Measurements from ENCODE around the gene RBM28.

Gene RBM28

GRCh38 chr7:128373606-128374005 lies 29.9 kb upstream of the RBM28 start:
- DNase-seq = no peak

GRCh38 chr7:128370491-128370890 lies 26.8 kb upstream of the RBM28 start:
- no peak for DNase-seq

- DNase-seq = no peak
These were observed 23.3 kb upstream of the RBM28 start for GRCh38 chr7:128366986-128367385.

GRCh38 chr7:128366300-128366699 lies 22.6 kb upstream of the RBM28 start:
- no peak for DNase-seq

GRCh38 chr7:128365432-128365831 lies 21.7 kb upstream of the RBM28 start:
- no peak for DNase-seq

- DNase-seq = no peak
These were observed 20.6 kb upstream of the RBM28 start for GRCh38 chr7:128364166-128364870.

GRCh38 chr7:128363261-128363721 lies 19.6 kb upstream of the RBM28 start:
- no peak for DNase-seq

- no peak for DNase-seq
These were observed 19.0 kb upstream of the RBM28 start for GRCh38 chr7:128362670-128363069.

GRCh38 chr7:128361411-128362379 lies 18.0 kb upstream of the RBM28 start, which contains the start of gene PRRT4:
TSS of gene PRRT4 (minus strand) at chr7:128361690.
- peak; percentile 55 to 56 for DNase-seq

GRCh38 chr7:128360359-128360678 lies 16.6 kb upstream of the RBM28 start:
- DNase-seq = no peak

- DNase-seq = no peak
These were observed 16.2 kb upstream of the RBM28 start for GRCh38 chr7:128359939-128360338.

GRCh38 chr7:128359336-128359735 lies 15.6 kb upstream of the RBM28 start:
- DNase-seq = no peak

GRCh38 chr7:128358233-128358632 lies 14.5 kb upstream of the RBM28 start:
- DNase-seq = no peak

- DNase-seq = no peak
These were observed 13.5 kb upstream of the RBM28 start for GRCh38 chr7:128357217-128357613.

- no peak for DNase-seq
These were observed 13.0 kb upstream of the RBM28 start for GRCh38 chr7:128356546-128357216.

GRCh38 chr7:128353610-128354009 lies 9.9 kb upstream of the RBM28 start:
- no peak for DNase-seq

- DNase-seq = no peak
These were observed 9.5 kb upstream of the RBM28 start for GRCh38 chr7:128353189-128353588.

- no peak for DNase-seq
These were observed 8.9 kb upstream of the RBM28 start for GRCh38 chr7:128352636-128353035.

GRCh38 chr7:128352153-128352537 lies 8.4 kb upstream of the RBM28 start:
- DNase-seq = peak; percentile 22

GRCh38 chr7:128351296-128352152 lies 7.8 kb upstream of the RBM28 start:
- no peak for DNase-seq

- no peak for DNase-seq
These were observed 7.1 kb upstream of the RBM28 start for GRCh38 chr7:128350708-128351295.

- DNase-seq = no peak
These were observed 5.7 kb upstream of the RBM28 start for GRCh38 chr7:128349466-128349825.

Measured in activated CD4-positive, alpha-beta T cell treated with anti-CD3 and anti-CD28 coated beads for 4 hours (primary cell).